Activated CD4-positive, alpha-beta T cell treated with anti-CD3 and anti-CD28 coated beads, Interleukin-10, Interleukin-2, amounts not matched to agents 100 ng/mL and 50 ng/mL, durations not matched to agents 16 hours and 8 hours (primary cell): ENCODE measurements around the gene DNAJC19.
"Not testable (repeated sequence)": the region's sequence is repeated elsewhere in the genome, so short reads cannot be mapped to it uniquely, and the experiment has no call there.

Experiments used
- DNase-seq: peaks from one replicate; pipeline ENCODE4 v3.0.0-alpha.2; 2020

DNAJC19 gene

DNA sequence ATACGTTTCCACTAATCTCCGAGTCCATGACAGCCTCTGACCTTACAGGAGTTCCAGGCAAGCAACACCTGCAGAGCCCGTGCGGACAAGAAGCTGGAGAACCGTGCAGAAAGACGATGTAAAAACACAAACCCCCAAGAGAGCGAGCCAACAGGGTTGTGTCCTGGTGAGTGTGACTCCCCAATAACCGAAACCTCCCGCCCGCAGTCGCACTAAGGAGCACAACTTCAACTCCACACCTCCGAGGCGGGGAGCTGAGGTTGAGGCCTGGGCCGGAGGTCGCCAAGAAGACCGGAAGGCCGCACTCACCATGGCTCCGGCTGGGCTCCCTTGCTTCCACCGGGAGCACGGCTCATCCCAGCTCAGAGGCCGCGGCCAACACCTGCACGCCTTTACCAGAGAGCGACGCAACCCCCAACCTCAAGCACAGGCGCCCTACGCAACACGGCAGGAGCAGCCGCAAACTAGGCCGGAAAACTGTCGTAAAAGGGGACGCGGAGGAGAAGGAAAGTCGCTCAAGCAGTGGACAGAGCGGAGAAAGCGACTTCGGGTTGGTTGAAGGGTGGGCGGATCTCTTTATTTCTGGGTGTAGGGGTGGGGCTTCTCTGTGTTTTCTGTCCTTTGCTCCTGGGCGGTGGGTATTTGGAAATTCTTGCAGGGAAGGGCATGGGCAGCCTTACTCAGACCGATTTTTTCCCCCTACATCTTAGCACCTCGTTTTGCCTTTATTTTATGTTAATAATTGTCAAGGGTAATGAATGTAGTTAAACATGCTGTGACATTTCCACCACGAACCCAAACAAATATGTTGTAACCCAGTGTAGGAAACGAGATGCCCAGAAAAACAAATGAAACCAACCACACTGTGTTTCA is at the start of gene DNAJC19:
Gene DNAJC19 (minus strand): TSS at position 446 of the 873 bp plus-strand sequence. CDS start 134 bp downstream, at position 312.
- peak; percentile 95 for DNase-seq

DNA sequence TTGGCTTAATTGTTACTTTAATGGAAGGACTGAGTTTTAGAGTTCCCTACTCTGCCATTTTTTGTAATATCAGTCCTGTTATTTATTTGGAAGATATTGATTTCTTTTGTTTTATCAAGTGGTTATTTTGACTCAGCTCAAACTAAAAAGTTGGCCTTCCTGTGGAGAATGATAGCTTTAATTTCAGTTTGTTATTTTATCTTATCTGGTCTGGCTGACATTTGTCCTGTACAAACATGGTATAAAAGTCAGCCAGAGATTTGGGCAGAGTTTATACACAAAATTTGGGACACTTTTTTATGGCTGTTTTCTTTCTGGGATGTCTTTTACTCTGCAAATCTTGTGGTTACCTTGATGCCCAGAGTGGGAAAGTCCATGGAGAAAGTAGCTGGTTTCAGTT is 41.4 kb upstream of the DNAJC19 start:
- DNase-seq = no peak

DNA sequence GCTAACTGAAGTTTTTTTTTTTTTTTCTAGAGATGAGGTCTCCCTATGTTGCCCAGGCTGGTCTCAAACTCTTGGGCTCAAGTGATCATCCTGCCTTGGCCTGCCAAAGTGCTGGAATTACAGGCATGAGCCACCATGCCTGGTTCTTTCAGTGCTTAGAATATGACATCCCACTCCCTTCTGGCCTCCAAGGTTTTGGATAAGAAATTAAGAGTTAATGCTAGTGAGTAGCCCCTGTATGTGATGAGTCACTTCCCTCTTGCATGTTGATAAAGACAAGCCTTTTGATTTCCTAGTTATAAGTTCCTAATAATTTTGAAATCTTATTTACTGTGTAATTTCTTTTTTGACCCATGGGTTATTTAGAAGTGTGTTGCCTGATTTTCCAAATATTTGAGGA is 35.7 kb upstream of the DNAJC19 start:
- no peak for DNase-seq

DNA sequence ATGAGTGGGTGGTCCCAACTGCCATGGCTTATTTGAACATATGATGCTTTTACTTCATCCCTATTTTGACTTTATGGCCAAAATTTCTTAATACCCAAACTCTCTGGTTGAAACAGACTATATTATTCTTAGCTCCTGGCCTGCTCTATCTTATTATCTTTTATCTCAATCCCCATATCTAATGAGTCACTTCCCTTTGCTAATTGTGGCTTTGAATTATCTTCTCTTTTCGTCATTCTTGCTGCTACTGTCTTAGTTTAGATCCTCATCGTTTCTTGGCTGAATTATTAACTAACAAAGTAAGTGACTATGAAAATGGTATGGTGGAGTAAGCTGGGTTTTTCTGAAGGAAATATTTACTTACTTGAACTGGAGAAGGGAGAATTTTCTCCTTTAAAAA is 28.2 kb upstream of the DNAJC19 start:
- no peak for DNase-seq

DNA sequence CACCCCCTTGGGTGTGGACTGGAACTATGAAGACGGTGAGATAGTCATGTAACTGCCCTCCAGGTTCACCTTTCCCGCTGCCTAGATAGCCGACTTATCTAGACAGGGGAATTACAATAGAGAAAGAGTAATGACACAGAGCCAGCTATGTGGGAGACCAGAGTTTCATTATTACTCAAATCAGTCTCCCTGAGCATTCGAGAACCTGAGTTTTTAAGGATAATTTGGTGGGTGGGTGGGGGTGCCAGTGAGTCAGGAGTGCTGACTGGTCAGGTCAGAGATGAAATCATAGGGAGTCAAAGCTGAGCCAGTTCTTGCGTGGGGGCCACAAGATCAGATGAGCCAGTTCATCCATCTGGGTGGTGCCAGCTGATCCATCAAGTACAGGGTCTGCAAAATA is 19.7 kb upstream of the DNAJC19 start:
- DNase-seq = peak; percentile 47

DNA sequence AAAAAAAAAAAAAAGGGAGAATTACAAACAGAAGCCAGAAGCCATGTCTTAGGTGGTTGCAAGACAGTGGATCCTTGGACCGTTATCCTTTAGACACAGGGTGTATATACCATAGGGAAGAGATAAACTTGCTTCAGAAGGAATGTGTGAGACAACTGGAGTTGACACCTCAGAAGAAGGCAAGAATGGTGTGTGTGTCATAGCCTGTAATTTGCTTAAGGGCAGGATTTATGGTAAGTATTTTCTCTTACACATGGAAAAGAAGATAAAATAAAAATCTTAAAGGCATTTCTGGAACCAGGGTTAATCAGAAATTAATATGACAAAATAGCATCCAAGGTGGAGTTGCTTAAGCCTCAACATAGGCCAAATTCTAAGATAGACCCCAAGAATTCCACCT is 19.3 kb upstream of the DNAJC19 start:
- DNase-seq = no peak

DNA sequence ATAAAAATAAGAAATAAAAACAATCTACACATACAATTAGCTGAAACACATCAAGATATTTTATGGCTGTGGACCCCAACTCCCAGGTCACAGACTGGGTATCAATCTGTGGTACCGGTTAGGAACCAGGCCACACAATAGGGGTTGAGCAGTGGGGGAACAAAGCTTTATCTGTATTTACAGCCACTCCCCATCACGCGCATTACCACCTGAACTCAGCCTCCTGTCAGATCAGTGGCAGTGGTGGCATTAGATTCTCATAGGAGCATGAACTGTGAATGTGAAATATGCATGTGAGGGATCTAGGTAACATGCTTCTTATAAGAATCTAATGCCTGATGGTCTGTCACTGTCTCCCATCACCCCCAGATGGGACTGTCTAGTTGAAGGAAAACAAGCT is 17.7 kb upstream of the DNAJC19 start:
- no peak for DNase-seq

DNA sequence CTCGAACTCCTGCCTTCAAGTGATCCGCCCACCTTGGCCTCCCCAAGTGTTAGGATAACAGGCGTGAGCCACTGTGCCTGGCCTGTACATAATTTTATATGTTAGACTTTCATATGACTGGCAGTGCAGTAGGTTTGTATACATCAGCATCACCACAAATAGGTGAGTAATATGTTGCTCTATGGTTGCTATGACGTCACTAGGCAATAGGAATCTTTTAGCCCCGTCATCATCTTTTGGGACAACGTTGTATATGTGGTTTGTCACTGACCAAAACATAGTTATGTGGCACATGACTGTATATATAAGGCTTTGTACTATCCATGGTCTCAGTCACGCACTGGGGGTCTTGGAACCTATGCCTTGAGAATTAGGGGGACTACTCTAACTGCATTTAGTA is 17.0 kb upstream of the DNAJC19 start:
- DNase-seq = no peak

DNA sequence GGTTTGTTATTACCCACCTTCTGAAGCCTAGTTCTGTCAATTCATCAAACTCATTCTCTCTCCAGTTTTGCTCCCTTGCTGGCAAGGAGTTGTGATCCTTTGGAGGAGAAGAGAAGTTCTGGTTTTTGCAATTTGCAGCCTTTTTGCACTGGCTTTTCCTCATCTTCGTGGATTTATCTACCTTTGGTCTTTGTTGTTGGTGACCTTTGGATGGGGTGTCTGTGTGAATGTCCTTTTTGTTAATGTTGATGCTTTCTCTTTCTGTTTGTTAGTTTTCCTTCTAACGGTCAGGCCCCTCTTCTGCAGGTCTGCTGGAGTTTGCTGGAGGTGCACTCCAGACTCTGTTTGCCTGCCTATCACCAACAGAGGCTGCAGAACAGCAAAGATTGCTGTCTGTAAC is 13.9 kb upstream of the DNAJC19 start:
- DNase-seq = not testable (repeated sequence)

DNA sequence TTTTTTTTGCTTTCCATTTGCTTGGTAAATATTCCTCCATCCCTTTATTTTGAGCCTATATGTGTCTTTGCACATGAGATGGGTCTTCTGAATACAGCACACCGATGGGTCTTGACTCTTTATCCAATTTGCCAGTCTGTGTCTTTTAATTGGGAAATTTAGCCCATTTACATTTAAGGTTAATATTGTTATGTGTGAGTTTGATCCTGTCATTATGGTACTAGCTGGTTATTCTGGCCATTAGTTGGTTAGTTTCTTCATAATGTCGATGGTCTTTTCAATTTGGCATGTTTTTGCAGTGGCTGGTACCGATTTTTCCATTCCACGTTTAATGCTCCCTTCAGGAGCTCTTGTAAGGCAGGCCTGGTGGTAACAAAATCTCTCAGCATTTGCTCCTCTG is 12.8 kb upstream of the DNAJC19 start:
- not testable (repeated sequence) for DNase-seq

DNA sequence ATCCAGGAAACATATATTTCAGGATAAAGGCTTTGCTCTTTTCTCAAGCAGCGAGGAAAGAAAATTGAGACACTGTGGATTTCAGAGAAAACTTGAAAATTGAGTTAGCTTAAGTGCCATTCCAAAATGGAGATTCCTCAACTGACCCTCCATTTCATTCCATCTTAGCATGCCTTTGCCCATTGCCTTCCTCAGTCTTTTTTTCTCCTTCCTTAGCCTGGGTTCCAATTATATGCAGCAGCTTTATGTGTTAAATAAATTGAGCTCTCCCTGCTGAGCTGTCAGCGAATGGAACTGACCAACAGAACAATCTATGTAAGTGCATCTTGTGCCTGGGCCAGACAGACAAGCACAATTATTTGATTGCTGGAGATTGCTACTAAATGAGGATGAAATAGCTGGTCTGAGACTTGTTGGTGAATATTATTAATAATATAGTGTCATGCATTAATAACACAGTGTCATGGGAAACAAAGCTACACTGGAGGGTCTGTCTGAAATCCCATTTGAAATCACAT is 6.9 kb upstream of the DNAJC19 start:
- no peak for DNase-seq

DNA sequence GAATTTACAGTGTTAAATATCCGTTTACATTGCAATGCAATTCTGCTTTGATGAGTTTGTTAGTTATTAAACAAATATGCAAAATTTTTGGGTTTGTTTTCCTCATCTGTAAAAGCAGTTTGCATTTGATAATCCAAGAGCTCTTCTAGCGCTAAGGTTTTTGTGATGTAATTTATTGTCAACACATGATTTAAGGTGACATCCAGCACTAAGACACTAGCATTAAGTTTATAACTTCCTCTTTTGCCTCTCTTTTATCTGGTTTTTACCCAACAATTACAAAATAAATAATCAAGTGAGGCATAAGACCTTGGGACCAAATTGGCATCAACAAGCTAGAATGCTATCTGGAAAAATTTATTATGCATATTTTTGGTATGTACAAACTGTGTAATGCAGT is 969 bp upstream of the DNAJC19 start:
- no peak for DNase-seq

DNA sequence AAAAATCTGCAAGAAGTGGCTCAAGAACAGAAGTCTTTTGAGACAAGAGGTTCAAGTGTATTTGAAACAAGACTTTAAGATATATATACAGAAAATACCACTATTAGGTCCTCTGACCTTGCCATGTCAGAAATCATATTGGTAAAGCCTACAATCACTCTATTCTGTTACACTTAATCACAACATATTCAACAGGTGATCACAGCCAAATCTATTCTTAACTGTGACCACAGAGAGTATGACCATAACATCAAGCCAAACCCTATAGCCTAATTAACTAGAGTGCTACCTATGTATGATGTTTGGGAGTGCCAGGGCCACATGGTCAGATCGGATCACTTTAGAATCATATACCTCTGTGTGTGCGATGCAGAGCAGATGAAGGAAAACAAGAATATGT is 2.2 kb downstream of the DNAJC19 start:
- no peak for DNase-seq

DNA sequence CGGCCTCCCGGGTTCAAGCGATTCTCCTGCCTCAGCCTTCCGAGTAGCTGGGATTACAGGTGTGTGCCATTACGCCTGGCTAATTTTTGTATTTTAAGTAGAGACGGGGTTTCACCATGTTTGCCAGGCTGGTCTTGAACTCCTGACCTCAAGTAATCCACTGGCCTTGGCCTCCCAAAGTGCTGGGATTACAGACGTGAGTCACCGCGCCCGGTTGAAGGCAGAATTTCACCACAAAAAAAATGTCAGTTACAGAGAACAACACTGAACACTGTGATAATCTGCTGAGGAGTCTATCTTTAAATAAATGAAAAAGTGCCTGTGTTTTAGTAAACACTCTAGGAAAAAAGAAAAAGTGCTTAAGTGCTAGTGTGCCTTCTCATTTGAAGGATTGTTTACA is 3.2 kb downstream of the DNAJC19 start:
- DNase-seq = not testable (repeated sequence)

DNA sequence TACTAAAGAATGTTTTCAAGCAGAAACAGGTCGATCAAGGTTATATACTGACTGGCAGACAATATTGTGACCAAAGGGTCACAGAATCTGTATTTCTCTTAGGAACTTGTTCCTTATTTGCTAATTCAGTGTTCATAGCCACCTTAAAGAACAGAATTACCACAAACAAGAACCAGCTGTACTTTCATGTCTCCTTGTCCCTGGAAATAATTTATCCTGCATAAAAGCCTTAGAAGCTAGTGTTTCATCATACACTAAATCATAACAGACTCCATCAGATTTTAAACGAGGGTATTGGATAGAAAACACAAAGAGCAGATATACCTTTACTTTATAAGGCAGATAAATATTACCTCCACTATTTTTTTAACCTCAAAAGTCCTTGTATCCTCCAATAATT is 6.4 kb downstream of the DNAJC19 start:
- no peak for DNase-seq

DNA sequence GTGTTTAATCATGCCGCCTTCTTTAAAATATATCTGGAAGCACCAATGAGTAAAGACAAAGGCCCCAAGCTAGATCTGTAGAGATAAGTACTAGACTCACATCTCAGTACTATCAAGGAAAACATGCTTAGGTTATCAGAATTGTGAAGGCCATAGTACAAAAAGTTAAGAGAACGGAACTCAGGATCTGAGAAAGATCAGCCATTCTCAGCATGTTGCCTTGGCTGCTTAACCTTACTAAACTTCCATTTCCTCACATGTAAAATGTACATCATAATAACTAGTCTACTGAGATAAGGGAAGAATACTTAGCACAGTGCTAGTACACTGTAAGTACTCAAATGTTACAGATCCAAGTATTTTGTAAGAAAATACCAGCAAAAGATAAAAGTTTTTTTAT is 7.6 kb downstream of the DNAJC19 start:
- DNase-seq = no peak

DNA sequence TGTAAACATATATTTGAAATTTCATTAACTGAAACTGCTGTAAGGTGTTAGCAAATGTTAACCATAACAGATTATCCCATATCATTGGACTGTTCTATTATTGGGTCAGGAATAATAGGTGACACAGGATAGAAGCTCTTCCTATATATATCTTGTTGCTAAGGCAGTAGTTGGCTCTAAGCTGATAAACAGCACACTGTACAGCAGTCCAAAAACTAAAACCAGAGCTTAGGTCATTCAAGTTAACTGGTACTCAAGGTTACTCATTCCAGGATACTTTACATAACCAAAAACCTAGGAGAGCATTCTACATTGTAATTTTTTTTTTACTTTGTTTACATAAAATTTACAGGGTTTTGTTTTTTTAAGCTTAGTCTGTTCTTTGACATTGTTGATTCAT is 8.9 kb downstream of the DNAJC19 start:
- DNase-seq = no peak

DNA sequence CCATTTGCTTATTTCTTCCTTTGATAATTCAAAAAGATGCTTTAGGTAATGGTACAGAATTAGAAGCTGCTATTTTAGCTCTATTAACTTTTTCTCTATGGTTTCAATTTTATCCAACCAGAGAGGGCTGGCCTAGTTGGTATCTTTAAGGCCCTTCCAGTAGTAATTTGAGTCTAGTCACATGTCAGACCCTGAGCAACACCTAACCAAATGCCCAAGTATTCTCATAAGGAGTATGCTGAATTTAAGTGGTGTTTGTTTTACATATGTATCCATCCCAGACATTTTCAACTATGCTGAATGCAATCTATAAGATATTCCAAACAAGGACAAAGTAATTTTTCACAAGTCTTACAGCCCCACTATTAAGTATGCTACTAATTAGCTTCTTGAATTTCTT is 9.6 kb downstream of the DNAJC19 start:
- no peak for DNase-seq

DNA sequence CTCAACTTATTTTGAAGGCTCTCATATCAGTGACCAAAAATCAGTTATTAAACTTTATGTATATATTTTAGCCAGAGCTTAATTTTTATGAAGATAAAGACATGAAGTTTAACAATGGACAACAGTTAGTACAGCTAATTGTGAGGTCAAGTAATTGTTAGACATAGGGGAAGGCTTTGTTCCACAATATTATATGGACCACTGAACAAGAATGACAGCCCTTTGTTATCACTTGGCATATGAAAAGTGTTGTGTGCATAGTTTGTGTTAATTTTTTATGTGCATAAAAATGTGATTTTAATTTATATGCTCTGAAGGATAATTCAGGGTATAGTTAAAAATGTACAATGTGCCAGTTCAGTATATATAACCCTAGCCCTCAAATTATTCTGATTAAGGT is 12.0 kb downstream of the DNAJC19 start:
- DNase-seq = no peak

DNA sequence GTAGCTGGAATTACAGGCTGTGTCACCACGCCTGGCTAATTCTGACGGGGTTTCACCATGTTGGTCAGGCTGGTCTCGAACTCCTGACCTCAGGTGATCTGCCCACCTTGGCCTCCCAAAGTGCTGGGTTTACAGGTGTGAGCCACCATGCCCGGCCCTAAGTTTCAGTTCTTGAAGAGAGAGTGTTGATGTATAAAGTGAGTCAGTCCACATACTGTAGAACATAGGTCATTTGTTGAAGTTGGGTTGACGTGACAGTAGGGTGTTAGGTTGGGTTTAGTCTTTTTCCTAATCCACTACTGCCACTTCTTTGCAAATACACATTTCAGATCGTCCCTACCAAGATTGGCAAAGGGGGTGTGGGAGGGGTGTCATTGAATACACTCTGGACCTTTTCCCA is 15.2 kb downstream of the DNAJC19 start:
- DNase-seq = no peak

DNA sequence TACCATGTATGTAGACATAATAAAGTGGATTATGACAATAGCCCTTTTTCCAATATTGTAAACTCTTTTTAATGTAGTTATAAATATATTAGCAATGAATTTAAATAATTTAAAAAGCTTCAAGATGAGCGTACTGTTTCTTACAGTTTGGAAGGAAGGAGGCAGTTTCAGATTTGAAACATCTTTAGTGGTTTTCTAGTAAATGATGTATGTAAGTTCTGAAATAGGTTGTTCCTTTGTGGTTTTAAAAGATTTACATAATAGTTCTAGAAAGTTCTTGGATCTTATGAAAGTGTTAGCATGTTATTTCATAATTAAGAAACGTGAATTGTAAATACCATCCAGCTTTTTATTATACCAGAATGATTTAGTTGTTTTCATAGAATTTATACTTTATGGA is 16.0 kb downstream of the DNAJC19 start:
- no peak for DNase-seq

DNA sequence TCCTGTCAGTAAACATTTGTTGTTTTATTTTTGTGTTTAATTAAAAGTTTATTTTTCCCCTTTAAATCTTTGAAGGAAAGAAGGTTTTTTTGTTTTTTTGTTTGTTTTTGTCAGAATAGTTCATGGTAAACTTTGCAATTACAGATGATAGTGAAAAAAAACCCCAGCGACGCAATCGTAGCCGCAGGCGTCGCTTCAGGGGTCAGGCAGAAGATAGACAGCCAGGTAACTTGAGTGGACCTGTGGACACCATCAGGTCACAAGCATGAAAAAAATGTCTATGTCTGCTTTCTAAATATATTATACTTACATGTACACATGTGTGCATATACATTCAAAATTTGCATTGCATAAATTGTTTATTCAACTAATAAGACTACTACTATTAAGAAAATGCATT is 18.6 kb downstream of the DNAJC19 start:
- DNase-seq = no peak

DNA sequence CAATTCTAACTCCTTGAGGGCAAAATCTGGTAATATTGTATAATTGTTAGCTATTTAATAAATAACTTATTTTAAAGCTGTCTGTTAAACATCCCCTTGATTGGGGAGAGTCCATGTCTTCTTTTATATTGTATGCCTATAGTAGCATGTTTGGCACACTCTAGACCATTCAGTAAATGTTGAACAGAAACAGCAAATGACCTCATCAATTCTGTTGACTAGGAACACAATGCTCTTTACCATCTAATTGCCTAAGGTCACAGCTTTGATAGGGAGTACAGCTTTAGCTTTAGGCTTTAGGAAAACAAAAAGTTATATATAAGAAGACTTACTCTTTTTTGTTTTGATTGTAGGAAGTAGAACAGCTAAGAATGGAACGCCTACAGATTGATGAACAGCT is 27.0 kb downstream of the DNAJC19 start:
- no peak for DNase-seq

DNA sequence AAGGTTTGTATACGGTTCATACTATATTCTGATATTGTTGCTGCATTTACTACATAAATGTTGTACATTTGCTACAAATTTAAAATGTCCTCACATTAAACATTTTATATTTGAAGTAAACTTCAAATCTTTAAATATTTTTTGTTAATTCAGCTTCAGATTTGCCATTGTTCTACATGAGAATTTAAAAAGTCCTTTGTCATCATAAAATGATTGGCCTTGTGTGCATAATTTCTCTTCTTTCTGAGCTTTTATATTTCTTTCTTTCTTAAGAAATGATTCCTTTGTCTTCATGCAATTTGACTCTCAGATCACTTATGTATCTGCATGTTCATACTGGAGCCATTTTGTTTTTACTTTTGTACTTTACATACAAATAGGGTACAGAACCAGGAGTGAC is 28.0 kb downstream of the DNAJC19 start:
- DNase-seq = no peak

DNA sequence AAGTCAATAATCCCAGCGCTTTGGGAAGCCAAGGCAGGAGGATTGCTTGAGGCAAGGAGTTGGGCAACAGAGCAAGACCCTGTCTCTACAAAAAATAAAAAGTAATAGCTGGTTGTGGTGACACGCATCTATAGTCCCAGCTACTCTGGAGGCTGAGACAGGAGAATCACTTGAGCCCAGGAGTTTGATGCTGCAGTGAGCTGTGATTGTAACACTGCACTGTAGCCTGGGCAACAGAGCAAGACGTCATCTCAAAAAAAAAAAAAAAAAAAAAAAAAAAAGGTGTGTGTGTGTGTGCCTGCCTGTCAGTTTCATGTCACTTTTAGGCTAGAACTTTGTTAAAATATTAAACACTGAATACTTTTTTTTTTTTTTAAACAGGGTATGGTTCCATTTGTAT is 28.4 kb downstream of the DNAJC19 start:
- no peak for DNase-seq
